ENCODE measurements around the gene FYN. TPM values are rescaled to one million over a fixed set of nuclear protein-coding genes. Genes with fewer than 3 reads are reported as not detected.

The FYN gene
- total RNA-seq, 1 experiment from 2014 or later, result 37.8 TPM

- DNase-seq (ENCODE audit: unreplicated experiment), result no peak
- Mint-ChIP-seq H3K36me3 (ENCODE audit: insufficient read depth, unreplicated experiment) (no peaks in the 10 kb centered on the region), H3K4me1 (ENCODE audit: insufficient read depth, unreplicated experiment) (no peaks in the 10 kb centered on the region), H3K4me3 (ENCODE audit: unreplicated experiment) (no peak overlapping the region), H3K27ac (ENCODE audit: low read depth, unreplicated experiment) (no peak overlapping the region), H3K27me3 (ENCODE audit: insufficient read depth, unreplicated experiment) (no peaks in the 10 kb centered on the region), H3K9me3 (ENCODE audit: unreplicated experiment) (peaks cover 8% of the 10 kb centered on the region)
- CTCF ChIA-PET, result no interaction called here
- intact Hi-C loops (cut with micrococcal nuclease), result no loop called here
- no TSS peak for BruUV-seq (replicated peaks)
- TF ChIP-seq, protein P1, sequence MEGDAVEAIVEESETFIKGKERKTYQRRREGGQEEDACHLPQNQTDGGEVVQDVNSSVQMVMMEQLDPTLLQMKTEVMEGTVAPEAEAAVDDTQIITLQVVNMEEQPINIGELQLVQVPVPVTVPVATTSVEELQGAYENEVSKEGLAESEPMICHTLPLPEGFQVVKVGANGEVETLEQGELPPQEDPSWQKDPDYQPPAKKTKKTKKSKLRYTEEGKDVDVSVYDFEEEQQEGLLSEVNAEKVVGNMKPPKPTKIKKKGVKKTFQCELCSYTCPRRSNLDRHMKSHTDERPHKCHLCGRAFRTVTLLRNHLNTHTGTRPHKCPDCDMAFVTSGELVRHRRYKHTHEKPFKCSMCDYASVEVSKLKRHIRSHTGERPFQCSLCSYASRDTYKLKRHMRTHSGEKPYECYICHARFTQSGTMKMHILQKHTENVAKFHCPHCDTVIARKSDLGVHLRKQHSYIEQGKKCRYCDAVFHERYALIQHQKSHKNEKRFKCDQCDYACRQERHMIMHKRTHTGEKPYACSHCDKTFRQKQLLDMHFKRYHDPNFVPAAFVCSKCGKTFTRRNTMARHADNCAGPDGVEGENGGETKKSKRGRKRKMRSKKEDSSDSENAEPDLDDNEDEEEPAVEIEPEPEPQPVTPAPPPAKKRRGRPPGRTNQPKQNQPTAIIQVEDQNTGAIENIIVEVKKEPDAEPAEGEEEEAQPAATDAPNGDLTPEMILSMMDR (IDR thresholded peaks at IDR 0.05; ENCODE audit: unreplicated experiment), result no peak
- POLR2A ChIA-PET, result no interaction called here
Observed at GRCh38 chr6:111633822-111634221, 239.4 kb downstream of the FYN start.

DNA sequence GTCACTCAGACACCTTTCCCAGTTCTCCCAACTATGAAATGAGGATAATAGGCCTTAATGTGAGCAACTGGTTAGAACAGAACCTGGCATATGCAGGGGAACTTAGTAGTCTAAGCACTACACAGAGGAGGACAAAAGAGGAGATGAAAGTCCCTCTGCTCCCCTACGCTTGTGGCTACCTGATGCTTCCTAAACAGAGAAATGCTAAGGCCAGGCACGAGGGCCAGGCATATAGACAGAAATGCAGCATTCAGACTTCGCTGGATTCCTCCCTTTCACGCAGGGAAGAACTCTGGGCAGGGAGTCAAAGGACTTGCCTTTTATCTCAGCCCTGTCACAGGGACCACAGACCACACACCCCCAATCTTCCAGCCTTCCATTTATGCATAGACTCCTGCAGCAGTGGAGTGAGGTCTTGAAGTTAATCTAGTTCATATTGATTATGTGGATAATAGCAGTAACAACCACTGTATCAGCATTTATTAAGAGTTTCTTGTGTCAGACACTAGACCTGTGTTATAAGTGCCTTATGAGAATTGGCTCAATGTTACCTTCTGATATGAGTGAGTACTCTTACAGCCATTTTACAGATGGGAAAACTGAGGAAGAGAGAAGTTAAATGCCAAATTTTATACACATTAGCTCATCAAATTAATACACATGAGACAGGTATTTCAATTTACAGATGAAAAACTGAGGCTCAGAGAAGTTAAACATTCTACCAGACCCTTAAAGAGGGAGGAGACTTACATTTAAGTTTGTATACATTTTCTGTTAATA is 240.6 kb downstream of the FYN start:
- no peaks in the 10 kb centered on the region for H3K36me3 Mint-ChIP-seq (ENCODE audit: insufficient read depth, unreplicated experiment)
- H3K27me3 Mint-ChIP-seq (ENCODE audit: insufficient read depth, unreplicated experiment), result no peaks in the 10 kb centered on the region
- POLR2A ChIA-PET, result interaction anchor here (0.6 kb wide), 1 partner anchor 1921 kb away, joined by 3 read pairs; no protein-coding TSS in a partner anchor
- H3K4me1 Mint-ChIP-seq (ENCODE audit: insufficient read depth, unreplicated experiment), result no peaks in the 10 kb centered on the region
- H3K4me3 Mint-ChIP-seq (ENCODE audit: unreplicated experiment), result no peak overlapping the region
- TF ChIP-seq, protein P1 (IDR thresholded peaks at IDR 0.05; ENCODE audit: unreplicated experiment), result no peak
- peaks cover 8% of the 10 kb centered on the region for H3K9me3 Mint-ChIP-seq (ENCODE audit: unreplicated experiment)
- BruUV-seq (replicated peaks), result no TSS peak
- intact Hi-C loops (cut with micrococcal nuclease), result no loop called here
- CTCF ChIA-PET, result no interaction called here
- H3K27ac Mint-ChIP-seq (ENCODE audit: low read depth, unreplicated experiment), result no peak overlapping the region
- no peak for DNase-seq (ENCODE audit: unreplicated experiment)

DNA sequence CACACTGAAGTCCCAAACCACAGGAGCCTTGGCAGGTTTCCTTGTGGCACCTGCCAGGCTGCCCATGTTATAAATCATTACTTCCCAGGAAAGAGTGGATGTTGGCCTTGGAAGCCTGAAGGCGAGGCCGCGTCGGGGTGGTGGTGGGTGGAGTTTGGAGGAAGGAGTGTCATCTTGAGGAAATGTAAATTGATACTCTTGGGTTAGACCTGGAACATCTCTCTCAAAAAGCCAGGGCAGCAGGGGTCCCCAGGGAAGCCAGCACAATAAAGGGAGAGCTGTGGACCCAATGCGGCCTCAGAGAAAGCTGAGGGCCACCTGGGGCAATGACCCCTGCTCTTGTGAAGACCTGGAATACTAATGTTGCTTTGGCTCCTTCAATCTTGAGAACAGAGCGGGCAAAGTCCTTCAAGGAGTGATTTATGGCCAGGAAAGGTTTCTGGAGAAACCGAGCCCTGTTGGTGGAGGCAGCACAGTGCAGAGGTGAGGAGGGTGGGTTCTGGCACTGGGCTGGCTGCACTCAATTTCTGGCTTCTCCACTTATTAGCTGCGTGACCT is 241.3 kb downstream of the FYN start:
- Mint-ChIP-seq H3K4me3 (ENCODE audit: unreplicated experiment) (no peak overlapping the region), H3K9me3 (ENCODE audit: unreplicated experiment) (peaks cover 8% of the 10 kb centered on the region), H3K4me1 (ENCODE audit: insufficient read depth, unreplicated experiment) (no peaks in the 10 kb centered on the region), H3K27ac (ENCODE audit: low read depth, unreplicated experiment) (no peak overlapping the region), H3K36me3 (ENCODE audit: insufficient read depth, unreplicated experiment) (no peaks in the 10 kb centered on the region), H3K27me3 (ENCODE audit: insufficient read depth, unreplicated experiment) (no peaks in the 10 kb centered on the region)
- DNase-seq (ENCODE audit: unreplicated experiment), result peak; percentile 31
- TF ChIP-seq, protein P1 (IDR thresholded peaks at IDR 0.05; ENCODE audit: unreplicated experiment), result no peak
- POLR2A ChIA-PET, result interaction anchor here (0.6 kb wide), 1 partner anchor 1921 kb away, joined by 3 read pairs; no protein-coding TSS in a partner anchor
- intact Hi-C loops (cut with micrococcal nuclease), result no loop called here
- CTCF ChIA-PET, result no interaction called here
- BruUV-seq (replicated peaks), result no TSS peak

- TF ChIP-seq, protein P1 (IDR thresholded peaks at IDR 0.05; ENCODE audit: unreplicated experiment), result no peak
- ChIA-PET CTCF (interaction anchor here (0.9 kb wide), 1 partner anchor 152 kb away, joined by 3 read pairs; no protein-coding TSS in a partner anchor), POLR2A (interaction anchor here (0.9 kb wide), 1 partner anchor 19 kb away, joined by 4 read pairs; no protein-coding TSS in a partner anchor)
- intact Hi-C loops (cut with micrococcal nuclease), result no loop called here
- BruUV-seq (replicated peaks), result no TSS peak
- Mint-ChIP-seq H3K27me3 (ENCODE audit: insufficient read depth, unreplicated experiment) (no peaks in the 10 kb centered on the region), H3K4me1 (ENCODE audit: insufficient read depth, unreplicated experiment) (no peaks in the 10 kb centered on the region), H3K4me3 (ENCODE audit: unreplicated experiment) (no peak overlapping the region), H3K9me3 (ENCODE audit: unreplicated experiment) (peaks cover 8% of the 10 kb centered on the region), H3K36me3 (ENCODE audit: insufficient read depth, unreplicated experiment) (no peaks in the 10 kb centered on the region), H3K27ac (ENCODE audit: low read depth, unreplicated experiment) (no peak overlapping the region)
- DNase-seq (ENCODE audit: unreplicated experiment), result no peak
Observed at GRCh38 chr6:111631018-111631417, 242.2 kb downstream of the FYN start.
